Panc1 (cell line): Measurements from ENCODE around the gene PPP6R2.

Source experiments
- CTCF ChIP-seq: fragments of 450-650 bp; IDR thresholded peaks from 2 replicates; pipeline ENCODE4 v1.5.1; 2017; ENCODE audit warnings: mild to moderate bottlenecking
- POLR2AphosphoS5 ChIP-seq: IDR thresholded peaks from 2 replicates; pipeline ENCODE4 v1.6.1; 2012; ENCODE audit warnings: mild to moderate bottlenecking, low read depth, low read length, moderate library complexity
- REST ChIP-seq, 2 experiments: IDR thresholded peaks; 2 replicates each; pipeline ENCODE4 v1.6.1; 2011 to 2012; ENCODE audit warnings: low read depth in 2 of 2, control low read depth in 1 of 2, low read length in 1 of 2, mild to moderate bottlenecking in 1 of 2, moderate library complexity in 1 of 2; ENCODE audit not compliant: insufficient read depth in 1 of 2
- SIN3A ChIP-seq: IDR thresholded peaks from 2 replicates; pipeline ENCODE4 v1.6.1; 2012; ENCODE audit warnings: low read depth, mild to moderate bottlenecking, low read length, moderate library complexity, borderline replicate concordance; ENCODE audit not compliant: insufficient read depth
- TCF7L2 ChIP-seq: IDR thresholded peaks from 2 replicates; pipeline ENCODE4 v1.6.1; 2011; ENCODE audit warnings: mild to moderate bottlenecking, low read depth, low read length, inconsistent platforms

- TF ChIP-seq CTCF (no peak), SIN3A (no peak), POLR2AphosphoS5 (no peak), REST (IDR thresholded peaks at IDR 0.05; ENCODE audit: insufficient read depth in 1 of 2, low read depth in 2 of 2, low read length in 1 of 2) (no peak), TCF7L2 (no peak)
These were observed 48.8 kb upstream of the PPP6R2 start for GRCh38 chr22:50294319-50294656.
